Fibroblast of peridontal ligament (primary cell): ENCODE results near the gene RARRES1.

Experiments
- DNase-seq: peaks from one replicate; pipeline ENCODE4 v3.0.0-alpha.2; 2010; ENCODE audit errors: extremely low read depth

The RARRES1 gene

DNA sequence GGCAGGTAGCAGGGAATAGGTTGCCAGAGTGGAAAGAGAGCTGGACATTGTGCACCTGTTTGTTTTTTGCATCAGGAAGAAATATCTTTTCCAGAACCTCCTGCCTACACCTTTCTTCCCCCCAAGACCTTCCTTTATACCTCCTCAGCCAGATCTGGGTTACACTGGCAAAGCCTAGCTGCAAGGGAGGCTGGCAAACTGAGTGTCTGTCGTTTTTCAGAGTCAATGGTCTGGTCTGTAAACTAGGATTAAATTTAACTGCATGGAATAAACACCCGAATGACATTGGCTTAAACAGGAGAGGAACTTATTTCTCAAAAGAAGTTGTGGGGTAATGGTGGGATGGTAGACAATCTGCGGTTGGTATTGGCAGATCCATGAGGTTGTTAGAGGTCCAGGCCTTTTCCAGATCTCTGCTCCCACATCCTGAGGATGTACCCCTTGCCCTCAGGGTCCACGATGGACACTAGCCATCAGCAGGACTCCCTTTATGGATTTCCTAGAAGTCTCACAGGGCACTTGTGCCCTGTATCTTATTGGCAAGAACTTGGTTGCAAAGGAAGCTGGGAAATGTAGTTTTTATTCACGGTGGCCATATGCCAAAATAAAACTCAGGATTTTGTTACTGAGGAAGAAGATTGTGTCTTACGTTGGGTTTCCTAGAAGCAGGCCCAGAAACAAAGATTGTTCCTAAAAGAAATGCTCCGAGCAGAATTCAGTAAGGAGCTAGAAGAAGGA lies 3.2 kb upstream of the RARRES1 start:
- DNase-seq, result no peak

DNA sequence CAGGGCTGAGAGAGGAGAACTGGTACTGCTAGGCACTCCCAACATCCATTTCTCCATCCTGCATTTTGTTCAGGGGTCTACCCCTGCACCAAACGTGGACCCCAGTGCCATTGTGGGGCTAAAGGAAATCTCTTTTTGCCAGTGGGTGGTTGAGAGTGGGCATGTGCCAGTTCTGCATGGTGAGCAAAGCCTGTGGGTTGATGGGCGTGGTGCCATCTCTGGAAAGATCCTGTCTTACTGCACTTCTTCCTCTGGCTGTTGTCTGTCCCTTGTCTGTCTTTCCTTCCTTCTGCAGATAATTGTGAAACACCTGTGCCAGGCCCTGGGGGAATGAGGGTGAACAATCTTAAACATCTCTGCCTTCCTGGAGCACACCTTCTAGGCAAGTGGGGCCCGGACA lies 1.4 kb upstream of the RARRES1 start:
- no peak for DNase-seq

DNA sequence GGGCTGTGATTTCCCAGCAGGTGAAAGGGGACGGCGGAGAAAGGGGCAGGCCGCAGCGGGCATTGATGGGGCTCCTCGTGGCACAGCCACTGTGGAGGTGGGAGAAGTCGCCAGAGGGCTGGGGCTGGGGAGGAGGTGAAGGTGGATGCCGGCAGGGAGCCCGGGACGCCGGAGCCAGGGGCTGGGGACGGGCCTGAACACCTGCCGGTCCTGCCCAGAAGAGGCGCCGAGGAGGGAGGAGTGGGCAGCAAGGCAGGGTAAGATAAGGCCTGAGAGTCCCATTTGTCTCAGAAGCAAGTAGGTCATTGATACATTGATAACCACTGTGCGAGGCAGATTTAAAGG lies 571 bp upstream of the RARRES1 start:
- DNase-seq, result no peak

DNA sequence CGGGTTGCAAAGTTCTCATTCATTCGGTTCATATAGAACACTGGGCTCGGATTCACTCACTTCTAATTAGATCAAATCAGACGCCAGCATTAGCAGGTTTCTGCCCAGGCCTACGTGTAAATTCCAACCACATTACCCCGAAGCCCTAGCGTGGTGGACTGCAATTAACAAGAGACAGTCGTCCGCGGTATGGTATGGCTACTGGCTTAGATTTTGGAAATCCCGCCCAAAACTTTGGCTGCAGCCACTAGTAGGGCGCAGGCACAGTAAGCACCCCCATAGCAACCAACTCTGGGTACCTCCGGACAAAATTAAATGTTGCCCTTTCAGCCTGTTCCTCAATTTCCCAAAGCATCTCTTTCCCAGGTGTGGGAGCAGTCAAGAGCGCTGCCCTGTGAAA lies 771 bp downstream of the RARRES1 start:
- no peak for DNase-seq

DNA sequence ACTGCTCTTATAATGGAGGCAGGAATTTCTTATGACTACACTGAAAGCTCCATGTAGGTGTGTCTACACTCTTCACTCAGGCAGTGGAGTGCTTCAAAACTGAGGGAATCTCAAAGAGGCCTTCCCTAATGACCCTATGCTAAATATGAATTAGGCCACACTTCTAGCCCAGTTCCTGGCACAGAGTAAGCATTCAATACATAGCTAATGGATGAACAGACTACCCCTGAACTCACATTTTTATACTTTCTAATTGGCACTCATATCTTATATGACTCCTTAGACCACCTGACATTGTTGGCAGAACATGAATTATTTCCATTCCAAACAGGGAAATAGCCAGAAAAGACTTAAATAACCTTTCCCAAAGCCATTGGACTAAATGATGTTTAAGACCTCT lies 3.4 kb downstream of the RARRES1 start:
- no peak for DNase-seq

DNA sequence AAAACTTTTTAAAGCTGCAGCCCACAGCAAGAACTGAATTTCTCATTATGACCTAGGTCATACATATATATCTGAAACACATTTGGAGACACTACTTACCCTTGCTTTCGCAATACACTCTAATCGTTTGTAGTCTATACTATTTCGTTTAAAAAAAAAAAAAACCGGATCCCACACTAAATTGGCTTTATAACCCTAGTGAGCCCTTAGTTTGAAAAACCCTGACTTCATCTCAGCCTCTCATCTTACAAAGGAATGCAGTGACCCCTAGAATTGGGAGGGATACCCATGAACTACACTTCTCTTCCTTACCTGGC lies 4.2 kb downstream of the RARRES1 start:
- no peak for DNase-seq

DNA sequence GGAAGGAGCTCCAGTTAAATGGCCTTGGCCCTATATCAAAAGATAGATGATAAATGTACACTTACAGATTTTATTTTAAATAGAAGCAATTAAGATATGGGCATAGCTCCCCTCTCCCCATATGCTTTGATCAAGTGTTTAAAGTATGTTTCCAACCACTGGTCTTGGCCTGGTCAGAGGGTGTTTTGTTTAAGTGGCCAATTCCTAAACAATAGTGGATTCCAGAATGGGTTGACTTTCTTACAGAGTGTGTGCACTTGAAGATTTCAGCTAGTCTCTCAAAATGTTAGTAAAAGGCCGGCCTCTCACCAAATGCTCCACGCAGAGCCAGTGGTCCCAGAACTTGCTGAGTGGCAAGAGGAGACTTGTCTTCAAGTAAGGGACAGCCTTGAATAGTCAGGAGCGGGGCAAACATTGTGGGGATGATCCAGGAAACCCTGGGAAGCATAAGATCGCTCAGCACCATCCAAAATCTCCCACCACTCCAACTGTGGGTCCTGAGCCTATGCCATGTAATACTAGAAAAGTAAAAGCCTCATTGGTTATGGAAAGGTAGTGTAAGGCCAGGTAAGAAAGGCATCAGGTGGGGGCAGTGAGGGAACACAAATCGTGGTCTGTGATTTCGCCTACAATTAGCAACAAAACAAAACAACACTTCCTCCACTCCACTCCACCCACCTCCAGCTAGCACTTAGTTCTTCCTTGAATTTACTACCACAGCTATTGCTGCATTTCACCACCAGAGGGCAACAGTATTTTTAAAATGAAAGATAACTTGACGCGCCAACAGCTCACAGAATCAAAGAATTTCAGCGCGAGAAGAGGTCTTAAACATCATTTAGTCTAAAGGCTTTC lies 4.8 kb downstream of the RARRES1 start:
- peak; percentile 89 for DNase-seq

DNA sequence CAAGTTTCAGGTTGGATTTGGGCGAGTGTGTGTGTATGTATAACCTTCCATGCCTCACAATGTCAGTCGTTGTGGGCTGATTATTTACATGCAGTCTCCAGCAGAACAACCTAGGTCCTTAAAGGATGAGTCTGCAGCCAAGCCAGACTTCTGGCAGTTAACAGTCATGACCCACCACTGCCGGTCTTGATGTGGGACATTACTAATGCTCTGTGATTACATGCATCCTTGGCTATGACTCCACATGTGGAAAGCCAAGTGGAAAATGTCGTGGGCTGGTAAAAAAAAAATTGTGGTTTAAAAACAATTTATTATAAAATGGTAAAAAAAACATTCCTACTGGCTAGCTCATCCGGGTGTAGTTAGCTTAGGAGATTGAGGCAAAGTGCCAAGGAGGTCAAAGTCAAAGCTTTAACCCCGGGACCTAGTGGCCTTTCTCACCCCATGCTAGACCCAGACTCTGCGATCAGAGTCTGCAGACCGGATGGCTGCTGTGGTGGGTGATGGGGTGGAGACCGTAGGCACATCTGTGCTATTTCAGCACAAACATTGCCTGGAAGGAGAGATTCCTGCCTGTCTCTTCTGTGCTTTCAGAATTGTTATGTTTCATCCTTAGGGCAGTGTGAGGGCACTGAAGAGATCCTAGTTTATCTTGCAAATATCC lies 6.8 kb downstream of the RARRES1 start:
- DNase-seq, result peak; percentile 98

DNA sequence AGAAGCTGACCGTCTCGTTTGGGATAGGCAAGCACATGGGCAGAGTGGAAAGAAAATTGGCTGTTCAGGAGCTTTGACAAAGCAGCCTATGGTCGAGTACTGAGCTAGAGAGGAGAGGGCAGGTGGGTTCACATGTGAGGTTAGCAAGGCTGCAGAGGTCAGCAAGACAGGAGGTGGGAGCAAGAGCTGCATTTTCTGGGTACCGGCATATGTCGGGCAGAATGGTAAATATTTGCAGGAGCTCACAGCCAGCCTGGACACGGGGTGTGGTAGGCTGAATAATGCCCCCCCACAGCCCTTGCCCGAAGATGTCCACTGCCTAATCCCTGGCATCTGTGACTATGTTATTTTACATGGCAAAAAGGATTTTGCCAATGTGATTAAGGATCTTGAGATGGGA lies 8.3 kb downstream of the RARRES1 start:
- DNase-seq, result no peak

DNA sequence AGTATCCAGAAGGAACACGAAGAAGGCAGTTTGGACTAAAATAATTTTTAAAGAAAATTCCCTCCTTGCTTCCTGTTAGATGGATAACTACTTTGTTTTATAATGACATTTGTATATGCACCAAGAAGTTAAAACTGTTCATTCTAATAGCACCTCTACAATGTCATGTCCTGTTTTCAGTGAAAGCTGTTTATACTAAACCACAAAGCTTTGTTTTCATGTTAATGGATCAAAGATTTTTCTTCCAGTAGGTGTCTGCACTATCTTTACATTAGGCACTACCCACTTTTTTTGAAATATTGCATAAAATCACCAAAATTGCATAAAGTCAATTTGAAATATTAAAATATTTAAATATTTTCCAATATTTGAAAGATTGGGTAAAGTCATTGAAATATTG lies 10.1 kb downstream of the RARRES1 start:
- no peak for DNase-seq

DNA sequence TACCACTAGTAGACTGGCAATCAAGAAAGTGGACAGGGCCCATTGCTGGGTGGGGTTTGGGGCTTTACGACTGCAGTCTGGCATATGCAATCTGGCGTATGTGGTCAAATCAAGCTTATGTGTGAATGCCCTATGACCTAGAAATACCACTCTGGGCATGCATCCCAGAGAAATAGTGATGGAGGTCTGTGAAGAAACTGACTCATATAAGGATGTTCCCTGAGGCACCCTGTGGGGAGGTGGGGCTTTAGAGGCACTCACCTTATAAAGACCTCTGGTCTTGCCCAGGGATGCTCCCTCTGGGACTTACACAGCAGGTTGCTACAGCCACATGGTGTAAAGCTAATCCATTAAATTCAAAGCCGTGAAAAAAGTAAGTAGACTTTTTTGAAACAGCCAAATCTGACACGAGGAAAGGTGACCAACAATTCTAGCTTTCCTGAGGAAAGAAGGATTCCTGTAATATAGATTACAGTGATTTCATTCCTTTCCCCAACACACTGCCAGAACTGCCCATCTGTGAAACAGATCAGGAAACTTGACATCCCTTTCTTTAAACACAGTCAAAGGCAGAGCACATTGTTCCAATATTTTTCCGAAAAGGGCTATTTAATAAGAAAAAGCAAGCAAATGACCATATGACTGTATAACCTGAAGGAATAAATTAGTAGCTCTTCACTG lies 13.6 kb downstream of the RARRES1 start:
- peak; percentile 95 for DNase-seq

DNA sequence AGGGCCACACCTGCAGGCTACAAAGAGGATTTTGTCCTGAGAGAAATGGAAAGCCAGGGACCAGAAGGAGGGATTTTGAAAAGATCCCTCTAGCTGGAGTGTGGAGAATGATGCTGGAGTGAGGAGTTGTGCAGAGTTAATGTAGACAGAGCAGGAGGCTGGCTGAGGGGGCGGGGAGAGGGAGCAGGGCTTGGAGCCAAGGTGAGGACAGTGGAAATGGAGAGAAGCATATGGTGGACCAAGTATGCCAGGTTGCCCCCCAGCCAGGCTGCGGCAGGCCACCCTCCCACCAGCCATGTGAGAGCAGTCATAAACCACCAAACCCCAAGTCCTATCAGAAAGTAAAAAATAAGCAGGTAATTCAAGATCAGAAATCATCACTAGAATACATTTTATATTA lies 14.7 kb downstream of the RARRES1 start:
- no peak for DNase-seq

DNA sequence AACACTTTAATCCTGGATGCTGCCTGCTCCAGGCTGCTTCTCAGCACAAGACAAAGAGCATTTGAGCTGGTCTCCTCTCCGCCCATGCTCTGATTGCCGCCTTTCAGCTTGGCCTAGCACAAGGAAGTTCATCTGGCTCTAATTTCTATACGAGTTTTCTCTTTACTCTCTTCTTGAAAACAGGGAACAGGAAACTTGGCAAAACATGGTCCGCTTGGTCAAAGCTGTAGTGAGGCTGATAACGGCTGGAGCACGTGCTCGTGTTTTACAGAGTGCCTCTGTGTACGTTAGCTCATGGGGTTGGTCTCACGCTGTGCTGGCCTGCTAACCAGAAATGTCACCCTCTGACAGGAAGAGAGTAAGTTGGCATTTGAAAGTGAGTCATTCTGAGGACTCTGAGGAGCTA lies 19.2 kb downstream of the RARRES1 start:
- no peak for DNase-seq

DNA sequence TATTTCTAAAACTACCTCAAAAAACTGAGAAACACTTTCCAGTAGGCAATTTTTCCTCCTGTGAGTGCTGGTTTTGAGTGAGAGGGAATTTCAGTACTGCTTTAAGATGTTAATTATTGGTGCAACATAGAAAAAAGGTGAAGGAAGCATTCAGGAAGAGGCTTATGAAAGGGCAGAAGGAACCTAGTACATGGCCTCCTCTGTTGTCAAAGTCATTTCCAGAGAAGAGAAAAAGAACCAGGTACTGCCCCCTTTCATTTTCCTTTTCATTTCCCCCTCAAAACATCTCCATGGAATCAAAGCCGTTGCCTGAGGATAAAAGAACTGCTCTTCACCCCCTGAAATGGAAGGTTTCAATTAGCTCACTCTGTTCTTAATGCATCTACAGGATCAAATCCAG lies 19.8 kb downstream of the RARRES1 start:
- DNase-seq, result no peak

DNA sequence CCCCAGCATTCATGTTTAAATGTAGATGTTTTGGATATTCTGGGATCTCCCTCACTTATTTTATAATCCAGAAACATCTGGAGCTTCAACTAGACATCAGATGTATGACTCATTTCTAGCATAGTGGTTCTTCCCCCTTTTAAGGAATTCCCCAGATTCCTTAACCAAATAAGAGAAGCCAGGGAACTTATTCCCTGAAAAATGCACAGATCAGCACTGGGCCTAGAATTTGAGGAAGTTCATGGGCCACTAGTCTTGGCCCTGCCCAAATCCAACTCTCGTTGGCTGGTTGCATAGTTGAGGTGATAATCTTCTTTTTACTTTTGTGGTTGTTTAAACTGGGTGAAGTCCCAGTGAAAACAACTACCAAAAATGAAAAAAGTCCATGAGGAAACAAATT lies 20.4 kb downstream of the RARRES1 start:
- peak; percentile 97 for DNase-seq

DNA sequence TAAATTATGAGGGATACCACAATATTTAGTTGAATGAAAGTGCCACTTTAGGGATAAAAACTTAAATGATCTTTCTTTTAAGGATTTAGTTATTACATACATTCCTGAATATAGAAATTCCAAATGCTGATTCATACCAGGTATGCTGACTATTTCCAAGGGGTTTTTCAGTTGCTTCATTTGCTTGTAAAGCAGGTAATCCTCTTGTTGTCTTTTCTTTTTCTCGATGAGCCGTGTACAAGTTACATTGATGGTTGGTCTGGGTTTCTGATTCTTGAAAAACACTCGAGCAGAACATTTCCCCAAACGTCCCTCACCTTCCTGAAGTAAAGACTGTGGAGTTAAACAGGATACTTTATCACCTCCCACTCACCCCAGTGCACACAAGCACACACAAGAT lies 21.7 kb downstream of the RARRES1 start:
- no peak for DNase-seq

DNA sequence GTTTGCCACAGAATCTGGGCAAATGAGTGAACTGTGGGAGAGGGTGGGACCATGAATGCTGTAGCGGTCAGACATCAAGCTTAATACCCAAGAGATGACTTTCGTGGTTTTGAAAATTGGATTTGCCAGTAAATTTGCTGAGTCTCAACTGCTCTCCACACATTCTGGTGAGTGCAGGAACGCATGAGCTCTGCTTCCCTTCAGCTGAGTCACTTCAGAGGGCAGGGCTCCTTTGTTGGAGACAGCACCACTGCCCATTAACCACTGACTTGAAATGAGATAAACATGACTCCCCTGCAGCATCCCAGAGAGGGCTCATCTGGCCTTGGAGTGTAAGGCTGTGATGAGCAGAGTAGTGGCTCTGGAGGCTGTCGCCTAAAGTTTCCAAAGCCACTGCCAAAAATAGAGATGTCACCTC lies 22.6 kb downstream of the RARRES1 start:
- peak; percentile 100 for DNase-seq

DNA sequence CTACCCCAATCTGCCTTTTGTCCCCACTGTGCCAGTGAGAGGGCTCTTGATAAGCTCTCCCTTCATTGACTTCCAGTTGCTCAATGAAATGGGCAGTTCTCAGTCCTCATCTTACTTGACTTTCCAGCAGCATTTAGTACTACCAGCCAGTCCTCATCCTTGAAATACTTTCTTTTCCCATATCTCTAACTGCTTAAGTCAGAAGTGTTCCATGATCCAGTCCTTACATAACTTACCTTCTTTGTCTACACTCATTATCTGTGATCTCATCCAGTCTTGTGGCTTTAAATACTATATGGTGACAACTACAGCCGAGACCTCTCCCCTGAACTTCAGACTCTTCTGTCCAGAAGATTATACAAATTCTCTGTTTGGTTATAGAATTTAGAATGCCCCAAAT lies 28.7 kb downstream of the RARRES1 start:
- DNase-seq, result no peak

DNA sequence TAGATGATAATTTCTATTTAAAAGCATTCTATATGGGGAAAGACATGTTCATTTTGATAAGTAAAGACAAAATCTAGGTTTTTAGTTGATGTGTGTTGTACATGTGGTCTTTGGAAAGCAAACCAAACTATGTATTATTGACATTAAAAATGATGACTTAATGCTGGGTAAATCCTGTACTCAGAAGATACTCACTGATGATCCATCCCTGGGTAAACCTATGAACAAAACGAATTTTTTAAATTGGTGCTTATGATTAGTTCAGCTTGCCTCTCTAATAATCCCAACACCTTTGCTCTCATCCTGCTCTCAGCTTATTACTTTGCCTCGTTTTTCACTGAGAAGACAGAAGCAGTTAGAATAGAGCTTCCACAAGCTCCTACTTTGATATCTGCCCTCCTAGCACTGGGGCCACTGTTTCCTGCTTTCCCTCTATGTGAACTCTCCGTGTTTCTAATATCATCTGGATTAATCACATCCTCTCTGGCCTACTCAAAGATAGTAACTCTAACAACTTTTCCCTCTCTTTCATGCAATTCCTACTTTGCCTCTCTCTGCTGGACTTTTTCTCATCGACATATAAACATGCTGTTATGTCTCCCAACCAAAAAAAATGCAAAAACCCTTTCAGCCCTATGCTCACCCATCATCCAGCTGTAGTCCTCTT lies 29.3 kb downstream of the RARRES1 start:
- DNase-seq, result no peak

DNA sequence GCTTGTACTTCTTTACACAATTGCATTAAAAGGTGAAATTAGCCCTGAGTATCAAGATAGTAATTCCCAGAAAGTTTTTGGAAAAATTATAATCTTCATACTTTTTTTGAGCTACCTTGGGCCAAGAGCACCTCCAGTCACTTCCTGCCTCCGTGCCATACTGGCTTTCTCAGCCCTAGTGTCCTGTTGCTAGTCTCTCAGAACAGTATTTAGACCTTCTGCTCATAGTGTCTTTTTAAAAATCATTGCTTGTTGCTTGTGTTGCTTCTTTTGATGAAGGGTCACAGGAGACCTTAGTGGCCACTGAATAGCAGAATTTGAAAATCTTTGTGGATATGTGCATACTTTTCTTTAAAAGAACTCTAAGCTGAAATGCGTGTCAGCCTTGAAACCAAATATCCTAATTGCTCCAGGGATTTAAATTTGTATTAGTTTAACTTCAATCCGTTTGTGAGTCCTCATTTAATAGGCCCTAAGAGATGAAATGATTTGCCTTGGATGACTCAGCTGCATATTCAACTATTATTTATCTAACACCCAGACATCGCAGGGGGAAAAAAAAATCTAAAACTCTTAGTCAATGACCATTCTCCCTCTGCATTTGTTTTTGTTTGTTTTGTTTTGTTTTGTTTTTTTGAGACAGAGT lies 30.7 kb downstream of the RARRES1 start:
- peak; percentile 61 for DNase-seq

DNA sequence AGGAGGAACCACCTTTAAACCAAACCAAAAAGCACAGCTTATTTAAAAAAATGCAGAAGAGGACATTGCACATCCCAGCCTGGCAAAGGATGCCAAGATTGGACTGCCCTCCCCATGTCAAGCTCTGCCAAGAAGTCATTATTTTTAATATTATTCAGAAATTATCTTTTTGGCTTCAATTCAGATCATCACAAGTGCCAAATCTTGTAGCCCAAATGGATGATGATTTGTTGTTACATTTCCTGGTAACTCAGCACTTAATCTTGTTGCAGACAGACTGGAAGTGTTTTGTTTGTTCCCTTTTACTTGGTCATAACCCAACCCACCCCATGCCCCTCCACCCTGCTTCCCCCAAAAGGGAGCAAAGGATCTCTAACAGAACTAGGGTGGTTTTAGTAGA lies 31.7 kb downstream of the RARRES1 start:
- no peak for DNase-seq
